EL (cell line): ENCODE data around the gene NUP210L.
"Not testable (repeated sequence)": the region's sequence is repeated elsewhere in the genome, so short reads cannot be mapped to it uniquely, and the experiment has no call there.

Experiments
- DNase-seq: peaks from one replicate; pipeline ENCODE4 v3.0.0-alpha.2; 2016

NUP210L gene

GRCh38 chr1:154167461-154167860 lies 12.6 kb upstream of the NUP210L start:
- DNase-seq, result no peak

DNA sequence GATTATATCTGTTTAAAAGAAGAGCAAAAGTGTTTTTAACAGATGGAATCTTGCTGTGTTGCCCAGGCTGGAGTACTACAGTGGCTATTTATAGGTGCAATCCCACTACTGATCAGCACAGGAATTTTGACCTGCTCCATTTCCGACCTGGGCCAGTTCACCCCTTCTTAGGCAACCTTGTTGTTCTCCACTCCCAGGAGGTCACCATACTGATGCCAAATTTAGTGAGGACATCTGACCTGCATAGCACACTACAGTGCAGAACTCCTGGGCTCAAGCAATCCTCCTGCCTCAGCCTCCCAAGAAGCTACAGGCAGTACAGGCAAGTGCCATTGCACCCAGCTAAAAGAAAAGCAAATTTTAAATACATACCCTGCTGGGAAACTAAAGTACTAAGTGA lies 11.3 kb upstream of the NUP210L start:
- DNase-seq, result no peak

- DNase-seq, result no peak
Measured at GRCh38 chr1:154159554-154159953, 4.7 kb upstream of the NUP210L start.

DNA sequence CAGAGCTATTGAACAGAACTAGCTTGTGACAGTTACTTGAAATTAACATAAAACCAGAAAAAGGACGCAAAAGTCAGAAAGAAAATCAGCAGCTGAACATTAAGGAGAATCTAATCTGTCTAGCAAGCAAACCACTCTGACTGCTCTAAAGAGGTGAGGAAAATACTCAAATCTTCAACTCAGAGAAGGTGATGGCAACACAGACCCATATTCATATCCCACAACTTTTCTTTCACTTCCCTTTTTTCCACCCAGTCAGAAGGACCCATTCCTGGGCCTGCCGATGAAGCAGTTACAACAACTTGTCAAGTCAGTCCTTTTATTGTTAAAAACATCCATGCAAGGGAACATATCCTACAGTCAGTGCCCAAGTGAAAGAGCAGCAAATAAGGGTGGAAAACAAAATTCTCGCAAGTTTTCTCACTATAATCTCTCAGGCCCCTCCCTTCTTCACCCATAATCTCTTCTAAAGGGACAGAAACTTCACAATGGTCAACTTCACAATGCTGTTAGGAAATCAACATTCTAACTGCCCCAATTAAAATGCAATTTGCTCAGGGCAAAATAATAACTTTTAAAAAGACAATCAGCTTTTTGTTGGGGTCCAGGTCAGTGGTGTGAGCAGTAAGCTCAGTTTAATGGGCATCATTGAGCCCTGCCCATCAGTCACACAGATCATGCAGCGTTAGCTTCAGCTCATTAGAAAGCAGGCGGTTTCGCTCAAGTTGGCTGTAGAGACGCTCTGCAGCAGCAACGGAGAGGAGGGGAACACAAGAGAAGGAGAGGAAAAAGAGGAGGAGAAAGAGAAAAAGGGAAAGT lies 3.6 kb upstream of the NUP210L start:
- no peak for DNase-seq

DNA sequence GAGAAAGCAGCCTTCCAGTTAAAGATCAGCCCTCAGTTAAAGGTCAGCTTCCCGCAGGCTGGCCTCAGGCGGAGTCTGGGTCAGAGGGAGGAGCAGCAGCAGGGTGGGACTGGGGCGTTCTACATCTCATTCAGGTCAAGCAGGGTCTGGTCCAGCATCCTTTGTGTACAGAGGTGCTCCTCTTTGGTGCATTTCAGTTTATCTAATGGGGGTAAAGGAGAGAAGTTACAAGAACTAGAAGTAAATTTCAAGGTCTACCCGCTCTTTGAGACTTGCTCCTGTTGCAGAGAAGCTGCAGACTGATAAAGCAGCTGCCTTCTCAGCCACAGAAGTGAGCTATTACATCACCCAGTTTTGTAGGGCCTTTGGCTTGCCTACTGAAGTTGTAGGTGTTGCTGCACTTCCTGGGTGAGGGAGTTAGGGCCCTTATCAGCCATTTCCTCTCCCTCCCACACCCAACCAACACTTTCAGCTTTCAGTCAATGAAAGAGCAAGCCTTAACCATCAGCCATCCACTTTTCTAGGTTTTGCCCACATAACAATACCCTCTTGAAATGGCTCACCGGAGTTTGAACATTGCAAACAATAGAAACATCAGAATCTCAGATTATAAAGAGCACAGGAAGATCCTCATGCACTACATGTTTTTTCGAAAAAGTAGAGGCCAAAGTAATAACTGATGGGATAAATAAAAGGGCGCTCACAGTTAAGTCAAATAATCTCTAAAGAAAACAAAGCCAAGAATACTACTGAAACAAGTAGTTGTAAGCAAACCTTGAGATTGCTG lies 2.8 kb upstream of the NUP210L start:
- no peak for DNase-seq

- DNase-seq, result no peak
Measured at GRCh38 chr1:154155251-154155650, 378 bp upstream of the NUP210L start.

DNA sequence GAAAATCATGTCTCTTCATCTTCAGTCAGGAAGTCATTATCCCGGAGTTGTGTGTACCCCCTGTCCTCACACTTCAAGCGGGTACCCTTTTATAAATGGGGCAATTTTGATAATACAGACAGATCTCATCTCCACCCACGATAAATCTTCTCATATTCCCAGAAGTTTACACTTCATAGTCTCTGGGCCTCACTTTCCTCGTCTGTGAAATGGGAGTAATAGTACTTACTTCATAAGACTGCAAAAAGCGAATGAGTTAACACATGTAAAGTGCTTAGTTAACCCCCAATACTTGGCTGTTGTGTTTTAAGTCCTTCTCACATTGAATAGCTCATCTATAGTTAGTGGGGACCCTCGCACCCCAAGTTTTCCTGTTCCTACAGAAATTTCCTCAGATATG lies 820 bp downstream of the NUP210L start:
- no peak for DNase-seq

GRCh38 chr1:154151311-154151710 lies 3.6 kb downstream of the NUP210L start:
- DNase-seq, result no peak

DNA sequence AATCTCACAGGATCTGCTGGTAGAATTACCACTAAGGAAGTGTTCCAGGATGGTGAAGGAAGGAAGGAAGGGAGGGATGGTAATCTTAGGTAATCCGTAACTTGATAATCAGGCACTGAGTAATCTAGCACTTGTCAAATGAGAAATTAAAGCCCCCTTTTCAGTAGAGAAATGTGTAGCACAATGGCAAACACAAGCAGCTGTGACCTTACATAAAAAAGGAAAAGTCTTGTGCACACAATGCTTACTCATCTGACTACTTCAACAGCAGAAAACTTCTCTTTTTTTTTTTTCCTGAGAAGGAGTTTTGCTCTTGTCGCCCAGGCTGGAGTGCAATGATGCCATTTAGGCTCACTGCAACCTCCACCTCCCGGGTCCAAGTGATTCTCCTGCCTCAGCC lies 6.1 kb downstream of the NUP210L start:
- DNase-seq, result no peak

DNA sequence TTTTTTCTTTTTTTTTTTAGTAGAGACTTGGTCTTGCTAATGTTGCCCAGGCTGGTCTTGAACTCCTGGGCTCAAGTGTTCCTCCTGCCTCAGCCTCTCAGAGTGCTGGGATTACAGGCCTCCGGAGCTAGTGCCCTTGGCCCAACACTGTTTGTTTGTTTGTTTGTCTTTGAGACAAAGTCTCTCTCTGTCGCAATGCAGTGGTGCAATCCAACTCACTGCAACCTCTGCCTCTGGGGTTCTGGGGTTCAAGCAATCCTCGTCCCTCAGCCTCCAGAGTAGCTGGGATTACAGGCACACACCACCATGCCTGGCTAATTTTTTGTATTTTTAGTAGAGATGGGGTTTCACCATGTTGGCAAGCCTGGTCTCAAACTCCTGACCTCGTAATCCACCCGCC lies 7.4 kb downstream of the NUP210L start:
- DNase-seq, result not testable (repeated sequence)

DNA sequence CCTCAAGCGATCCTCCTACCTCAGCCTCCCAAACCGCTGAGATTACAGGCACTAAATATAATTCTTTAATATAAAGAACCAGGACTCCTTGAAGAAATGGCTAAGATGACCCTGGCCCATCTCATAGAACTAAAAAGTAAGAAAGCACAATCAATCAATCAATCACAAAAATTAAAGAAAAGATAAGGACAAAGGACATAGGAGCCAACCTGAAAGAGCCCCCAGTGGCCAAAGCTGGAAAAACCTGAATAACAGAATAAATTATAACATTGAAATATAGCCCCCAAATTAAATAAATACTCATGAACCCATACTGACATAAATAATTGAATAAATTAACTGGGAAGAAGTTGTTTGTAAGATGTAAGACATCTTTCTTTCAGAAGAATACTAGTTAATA lies 8.9 kb downstream of the NUP210L start:
- DNase-seq, result no peak

DNA sequence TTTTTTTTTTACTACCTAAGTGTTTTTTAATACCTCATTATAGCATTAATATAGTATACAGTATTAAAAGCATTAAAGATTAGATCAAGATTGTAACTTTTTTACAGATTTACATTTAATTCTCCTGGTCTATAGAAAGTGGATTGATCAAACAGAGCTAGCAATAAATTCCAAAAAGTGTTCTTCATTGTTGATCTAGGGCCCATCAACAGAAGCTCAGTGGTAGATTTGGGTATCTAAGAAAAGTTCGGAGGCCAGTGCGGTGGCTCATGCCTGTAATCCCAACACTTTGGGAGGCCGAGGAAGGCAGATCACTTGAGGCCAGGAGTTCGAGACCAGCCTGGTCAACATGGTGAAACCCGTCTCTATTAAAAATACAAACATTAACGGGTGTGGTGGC lies 12.5 kb downstream of the NUP210L start:
- DNase-seq, result no peak

GRCh38 chr1:154141240-154141639 lies 13.6 kb downstream of the NUP210L start:
- no peak for DNase-seq

DNA sequence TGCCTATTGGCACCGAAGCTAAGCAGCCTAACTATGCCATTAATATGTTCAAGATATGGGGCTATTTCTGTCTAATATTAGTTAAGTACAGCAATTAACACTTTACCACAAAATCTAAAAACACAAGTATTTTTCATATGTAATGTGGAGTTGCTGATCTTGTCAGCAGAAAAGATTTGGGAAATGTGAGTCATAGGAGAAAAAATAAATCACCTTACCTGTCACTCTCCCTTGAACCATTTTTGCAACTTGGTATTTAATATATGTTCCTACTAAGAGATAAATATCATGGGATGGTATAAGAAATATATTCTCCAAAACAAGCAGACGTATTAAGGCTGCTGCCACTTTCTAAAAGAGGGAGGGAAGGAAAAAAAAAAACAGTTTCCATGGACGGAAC lies 17.0 kb downstream of the NUP210L start:
- DNase-seq, result no peak

GRCh38 chr1:154133256-154133655 lies 21.6 kb downstream of the NUP210L start:
- no peak for DNase-seq

DNA sequence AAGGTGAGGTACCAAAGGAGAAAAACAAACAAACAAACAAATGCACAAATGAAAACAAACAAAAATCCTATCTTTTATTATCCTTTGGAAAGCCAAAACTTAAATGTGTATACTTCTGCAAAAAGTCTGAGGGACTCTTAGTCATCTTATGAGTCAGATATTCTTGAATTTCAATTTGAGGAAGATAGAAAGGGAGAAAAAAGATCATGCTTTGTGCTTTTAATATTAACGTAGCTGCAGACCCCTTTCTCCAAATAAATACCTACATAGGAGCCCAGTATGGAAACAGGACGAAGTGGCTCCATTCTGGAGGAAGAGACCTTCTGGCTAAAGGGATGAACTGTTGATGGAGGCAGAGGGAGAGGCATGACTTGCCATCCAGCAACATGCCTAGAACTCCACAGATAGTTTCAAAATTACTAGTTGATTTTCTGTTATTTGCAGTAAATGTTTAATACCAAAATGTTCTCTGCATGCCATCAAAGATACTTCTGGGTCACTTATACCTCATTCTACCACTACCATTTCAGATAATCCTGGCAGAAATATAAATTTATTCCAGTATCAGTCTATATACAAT lies 25.4 kb downstream of the NUP210L start:
- DNase-seq, result peak; percentile 8

DNA sequence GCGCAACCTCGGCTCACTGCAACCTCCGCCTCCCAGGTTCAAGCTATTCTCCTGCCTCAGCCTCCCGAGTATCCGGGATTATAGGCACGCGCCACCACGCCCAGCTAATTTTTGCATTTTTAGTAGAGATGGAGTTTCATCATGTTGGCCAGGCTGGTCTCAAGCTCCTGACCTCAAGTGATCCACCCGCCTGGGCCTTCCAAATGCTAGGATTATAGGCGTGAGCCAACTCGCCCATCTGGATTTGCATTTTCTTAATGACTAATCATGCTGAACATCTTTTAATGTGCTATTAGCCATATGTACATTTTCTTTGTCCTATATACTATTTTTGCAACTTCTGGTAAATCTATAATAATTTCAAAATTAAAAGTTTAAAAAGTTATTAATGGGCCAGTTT lies 31.7 kb downstream of the NUP210L start:
- not testable (repeated sequence) for DNase-seq

GRCh38 chr1:154117642-154118041 lies 37.2 kb downstream of the NUP210L start:
- no peak for DNase-seq

- no peak for DNase-seq
Measured at GRCh38 chr1:154115180-154115579, 39.7 kb downstream of the NUP210L start.

- no peak for DNase-seq
Measured at GRCh38 chr1:154104433-154105082, 50.3 kb downstream of the NUP210L start.

GRCh38 chr1:154100141-154100540 lies 54.7 kb downstream of the NUP210L start:
- not testable (repeated sequence) for DNase-seq

DNA sequence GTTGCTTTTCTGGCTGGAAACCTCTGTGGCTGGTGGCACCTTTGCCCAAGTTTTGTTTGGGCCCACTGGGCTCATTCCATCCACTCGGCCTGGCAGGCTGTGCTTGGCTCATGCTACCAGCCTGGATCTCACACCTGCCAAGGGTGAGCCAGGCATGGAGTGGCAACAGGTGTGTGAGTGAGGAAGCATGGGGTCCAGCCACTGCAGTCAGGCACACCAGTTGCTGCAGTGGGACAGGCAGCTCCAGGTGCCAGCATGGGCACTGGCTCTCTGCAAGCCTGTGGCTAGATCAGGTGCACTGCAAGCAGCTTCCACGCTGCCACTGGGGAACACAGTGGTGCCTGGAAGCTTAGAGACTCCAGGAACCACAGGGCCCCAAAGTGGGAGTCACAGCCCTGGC lies 57.0 kb downstream of the NUP210L start:
- DNase-seq, result no peak

DNA sequence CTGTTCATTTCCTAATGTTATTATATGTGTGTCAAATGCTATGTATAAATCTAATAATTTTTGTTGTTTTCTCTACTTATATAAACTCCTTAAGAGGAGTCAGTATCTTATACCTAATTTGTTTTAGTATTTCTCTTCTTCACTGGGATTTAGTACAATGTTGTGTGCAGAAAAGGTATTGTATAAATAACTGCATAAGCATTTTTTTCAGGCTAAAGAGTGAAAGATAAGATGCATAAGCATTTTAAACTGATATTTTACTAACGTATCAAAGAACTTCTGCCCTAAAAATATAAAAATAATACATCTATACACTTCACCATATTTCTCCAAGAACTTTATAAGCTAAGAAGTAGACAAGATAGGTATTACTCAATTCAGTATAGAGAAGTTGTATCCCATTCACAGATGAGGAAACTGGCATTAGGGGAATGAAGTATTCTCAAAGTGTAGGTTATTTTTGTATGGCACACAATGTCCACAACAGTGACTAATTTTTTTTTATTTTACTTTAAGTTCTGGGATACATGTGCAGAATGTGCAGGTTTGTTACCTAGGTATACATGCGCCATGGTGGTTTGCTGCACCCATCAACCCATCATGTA lies 59.3 kb downstream of the NUP210L start:
- no peak for DNase-seq
